ENCODE measurements around the gene GATA5.
"Not testable (repeated sequence)": the region's sequence is repeated elsewhere in the genome, so short reads cannot be mapped to it uniquely, and the experiment has no call there.

GATA5 gene

DNA sequence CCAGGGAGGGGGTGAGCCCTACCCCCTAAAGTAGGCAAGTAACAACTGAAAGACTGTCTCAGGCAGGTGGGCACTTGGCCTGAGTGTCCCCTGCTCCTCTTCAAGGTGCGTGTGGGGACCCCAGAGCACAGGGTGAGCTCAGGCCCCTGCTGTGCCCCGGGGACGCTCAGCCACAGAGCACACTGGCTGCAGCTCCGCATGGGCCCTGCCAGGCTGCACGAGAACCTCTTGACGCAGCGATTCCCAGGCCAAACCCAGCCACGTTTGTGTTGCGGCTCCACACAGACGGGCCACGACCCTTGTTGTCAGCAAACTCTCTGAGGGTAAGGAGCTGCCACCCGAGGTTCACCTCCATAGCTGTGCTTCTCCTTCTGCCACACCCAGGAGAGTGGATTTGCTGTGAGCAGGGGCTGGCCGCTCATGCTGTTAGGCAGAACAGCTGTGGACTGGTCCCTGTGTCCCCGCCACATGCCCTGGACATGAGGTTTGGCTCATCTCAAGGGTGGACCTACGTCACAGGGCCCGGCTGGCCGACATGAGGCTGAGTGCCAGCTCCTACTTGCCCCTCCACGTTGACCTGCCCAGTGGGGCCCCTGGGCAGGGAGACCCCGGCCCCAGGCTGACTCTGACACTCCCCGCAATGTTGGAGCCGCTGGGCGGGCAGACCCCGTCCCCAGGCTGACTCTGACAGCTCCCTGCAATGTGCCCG, 29.7 kb upstream of the GATA5 start:
- no peak for DNase-seq (ENCODE audit: low read depth)

DNA sequence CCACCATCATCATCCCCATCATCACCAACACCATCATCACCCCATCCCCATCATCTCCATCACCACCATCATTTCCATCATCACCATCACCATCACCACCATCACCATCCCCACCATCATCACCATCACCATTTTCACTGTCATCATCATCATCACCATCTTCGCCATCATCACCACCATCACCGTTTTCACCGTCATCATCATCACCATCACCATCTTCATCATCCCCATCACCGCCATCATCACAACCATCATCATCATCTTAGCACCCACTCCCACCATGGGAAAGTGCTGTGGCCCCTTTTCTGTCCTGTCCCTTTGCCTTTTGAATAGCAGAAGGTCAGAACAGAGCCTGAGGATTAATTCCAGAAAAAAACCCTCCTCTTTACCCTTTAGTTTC, 28.5 kb upstream of the GATA5 start:
- DNase-seq (ENCODE audit: low read depth): no peak

DNA sequence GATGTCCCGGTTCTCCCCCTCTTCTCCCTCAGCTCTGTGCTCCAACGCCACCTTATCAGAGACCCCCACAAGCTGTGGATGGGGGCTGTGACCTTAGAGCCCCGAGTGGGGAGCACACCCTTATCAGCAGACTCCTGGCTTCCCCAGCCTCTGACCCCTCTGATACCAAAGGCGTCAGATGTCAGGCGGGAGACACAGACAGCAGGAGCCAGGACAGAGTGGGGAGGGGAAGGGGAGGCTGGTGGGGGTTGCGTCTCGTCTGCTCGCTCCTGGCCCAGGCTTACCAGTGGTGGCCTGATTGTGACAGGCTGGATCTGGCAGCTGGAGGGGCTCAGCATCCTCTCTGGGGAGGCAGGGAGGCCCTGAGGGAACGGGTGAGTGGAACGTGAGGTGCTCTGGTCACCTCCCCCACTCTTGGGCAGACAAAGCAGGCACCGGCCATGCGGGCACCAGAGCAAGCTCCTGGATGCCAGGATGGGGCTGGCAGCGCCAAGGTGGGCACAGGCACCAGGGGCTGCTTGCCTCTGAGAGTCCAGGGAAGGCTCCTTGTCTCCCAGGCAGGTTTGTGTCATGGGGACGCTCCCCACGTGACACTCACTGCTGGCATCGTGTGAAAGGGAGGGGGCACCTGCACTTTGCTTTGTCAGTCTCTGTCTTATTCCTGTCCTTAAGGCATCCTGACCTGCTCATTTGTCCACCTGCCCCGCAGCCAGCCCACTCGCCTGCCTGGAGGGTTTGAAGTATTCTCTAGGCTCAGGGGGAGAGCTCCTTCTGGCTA, 27.8 kb upstream of the GATA5 start:
- DNase-seq (ENCODE audit: low read depth): no peak

DNA sequence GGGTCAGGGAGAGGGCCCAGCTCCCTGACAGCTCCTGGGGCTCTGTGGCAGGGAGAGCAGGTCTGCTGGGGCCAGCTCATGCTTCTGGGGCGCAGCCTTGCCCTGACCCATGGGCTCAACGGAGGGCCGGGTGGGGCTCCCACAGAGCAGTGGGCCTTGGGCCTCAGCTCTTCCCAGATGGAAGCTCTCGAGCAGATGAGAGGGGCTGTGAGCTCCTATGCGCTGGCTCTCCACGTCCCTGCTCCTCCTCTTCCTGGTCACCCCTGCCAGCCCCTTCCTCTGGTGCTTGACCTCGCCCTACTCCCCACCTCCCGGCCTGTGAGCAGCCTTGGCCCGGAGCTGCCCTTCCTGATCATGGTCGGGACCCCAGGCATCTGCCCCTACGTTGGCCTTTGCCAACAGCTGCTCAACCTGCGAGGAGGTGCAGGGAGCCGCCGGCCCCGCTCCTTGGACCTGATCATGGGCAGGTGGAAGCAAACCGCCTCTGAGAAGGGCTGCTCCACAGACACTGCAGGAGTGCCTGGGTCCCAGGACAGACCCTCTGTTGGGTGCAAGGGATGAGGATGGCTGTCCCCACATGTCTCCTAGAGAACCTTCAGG, 26.8 kb upstream of the GATA5 start:
- DNase-seq (ENCODE audit: low read depth): no peak

DNA sequence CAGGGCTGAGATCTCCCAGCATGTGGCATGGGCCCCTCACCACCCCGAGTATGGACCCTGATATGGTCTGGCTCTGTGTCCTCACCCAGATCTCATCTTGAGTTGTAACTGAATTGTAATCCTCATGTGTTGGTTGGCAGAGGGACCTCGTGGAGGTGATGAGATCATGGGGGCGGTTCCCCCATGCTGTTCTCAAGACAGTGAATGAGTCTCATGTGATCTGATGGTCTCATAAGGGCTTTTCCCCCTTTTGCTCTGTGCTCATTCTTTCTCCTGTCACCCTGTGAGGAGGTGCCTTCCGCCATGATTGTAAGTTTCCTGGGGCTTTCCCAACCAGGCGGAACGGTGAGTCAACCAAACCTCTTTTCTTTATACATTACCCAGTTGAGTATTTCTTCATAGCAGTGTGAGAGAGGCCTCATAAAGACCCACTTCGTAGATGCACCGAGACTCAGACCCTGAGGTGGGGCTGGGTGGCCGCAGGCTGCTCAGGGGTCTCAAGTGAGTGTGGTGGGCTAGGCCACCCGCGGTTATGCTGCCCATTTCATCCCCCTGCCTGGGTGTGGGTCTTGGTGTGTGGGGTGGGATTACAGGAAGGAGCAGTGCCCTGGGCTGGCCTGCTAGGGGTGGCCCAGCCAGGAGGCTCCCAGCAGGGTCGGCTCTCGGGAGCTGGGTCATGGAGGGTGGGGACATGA, 26.2 kb upstream of the GATA5 start:
- DNase-seq (ENCODE audit: low read depth): peak; percentile 93

DNA sequence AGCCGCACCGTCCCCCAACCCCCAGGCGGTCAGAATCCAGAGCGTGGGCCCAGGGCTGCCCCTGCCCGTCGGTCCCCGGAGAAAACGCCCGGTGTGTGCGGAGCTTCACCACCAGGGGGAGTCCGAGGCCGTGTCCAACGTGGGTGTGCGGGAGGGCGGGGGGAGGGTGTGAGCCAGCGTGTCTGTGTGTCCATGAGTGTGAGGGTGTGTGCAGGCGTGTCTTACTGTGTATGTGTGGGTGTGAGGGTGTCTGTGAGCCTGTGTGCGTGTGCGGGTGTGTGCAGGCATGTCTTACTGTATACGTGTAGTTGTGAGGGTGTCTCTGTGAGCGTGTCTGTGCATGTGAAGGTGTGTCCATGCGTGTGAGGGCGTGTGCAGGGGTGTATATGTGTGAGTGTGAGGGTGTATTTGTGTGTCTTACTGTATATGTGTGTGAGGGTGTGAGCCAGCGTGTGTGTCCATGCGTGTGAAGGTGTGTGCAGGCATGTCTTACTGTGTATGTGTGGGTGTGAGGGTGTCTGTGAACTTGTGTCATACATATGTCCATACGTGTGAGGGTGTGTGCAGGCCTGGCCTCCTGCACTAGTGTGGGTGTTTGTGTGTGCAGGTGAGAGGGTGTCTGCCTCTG, 24.6 kb upstream of the GATA5 start:
- DNase-seq (ENCODE audit: low read depth): peak; percentile 73

DNA sequence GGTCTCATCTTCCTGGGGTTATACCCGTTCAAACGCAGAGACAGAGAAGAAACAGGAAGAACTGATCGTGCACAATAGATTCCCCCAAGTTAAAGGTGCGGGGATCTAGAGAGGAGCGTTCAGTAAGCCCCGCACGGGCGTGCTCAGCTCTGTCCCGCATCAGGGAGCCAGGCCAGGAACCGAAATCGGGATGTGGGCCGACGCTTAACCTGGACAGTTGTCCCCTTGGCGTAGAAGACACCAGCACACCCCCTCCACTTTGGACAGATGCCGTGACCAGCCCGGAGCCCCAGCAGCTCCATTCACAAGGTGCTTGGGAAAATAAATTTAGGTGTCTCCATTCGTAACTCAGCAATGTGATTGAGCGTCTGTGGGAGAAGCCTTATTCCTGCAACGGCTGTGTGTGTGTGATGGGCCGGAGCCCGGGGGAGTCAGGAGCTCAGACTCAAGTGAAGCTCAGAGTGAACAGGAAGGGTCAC, 24.0 kb upstream of the GATA5 start:
- DNase-seq (ENCODE audit: low read depth): no peak

DNA sequence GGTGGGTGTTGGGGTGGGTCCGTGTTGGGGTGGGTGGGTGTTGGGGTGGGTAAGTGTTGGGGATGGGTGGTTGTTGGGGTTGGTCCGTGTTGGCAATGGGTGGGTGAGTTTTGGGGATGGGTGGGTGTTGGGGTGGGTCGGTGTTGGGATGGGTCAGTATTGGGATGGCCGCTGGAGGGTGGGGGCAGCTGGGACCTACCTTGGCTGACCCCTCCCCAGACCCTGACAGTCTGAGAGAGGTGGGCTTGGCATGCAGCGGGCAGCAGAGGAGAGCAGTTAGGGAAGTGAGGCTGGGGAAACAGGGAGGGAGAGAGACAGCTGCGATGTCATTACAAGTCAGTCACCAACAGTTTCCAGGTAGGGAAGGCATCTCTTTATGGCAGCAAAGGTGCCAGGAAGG, 23.1 kb upstream of the GATA5 start:
- no peak for DNase-seq (ENCODE audit: low read depth)

DNA sequence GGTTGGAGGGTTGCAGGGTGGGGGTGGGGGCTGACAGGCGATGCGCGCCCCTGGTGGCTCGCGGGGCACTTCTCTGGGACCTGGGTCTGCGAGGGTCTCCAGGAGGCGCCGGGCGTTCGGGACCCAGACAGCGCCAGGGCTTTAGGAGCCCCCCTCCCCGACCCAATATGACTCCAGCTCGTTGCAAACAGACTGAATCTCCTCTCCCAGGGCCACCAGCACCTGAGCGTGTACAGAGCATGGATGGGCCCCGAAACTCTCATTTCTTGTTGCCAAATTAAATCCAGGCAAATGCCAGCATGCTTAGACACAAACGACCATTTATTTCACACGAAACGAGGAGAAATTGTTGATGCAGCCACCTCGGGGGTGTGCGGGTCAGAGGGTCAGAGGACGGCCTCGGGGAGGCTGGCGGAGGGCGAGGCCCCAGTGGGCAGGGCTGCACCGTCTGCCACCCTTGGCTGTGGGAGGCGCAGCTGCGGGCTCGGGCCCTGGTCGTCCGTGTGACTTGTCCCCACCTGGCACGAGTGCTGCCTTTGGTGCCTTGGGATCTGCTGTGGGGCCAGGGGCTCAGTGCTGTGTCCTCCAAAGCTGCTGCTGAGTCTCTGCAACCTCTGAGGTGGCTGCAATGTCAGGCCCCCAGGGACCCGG, 20.9 kb upstream of the GATA5 start:
- DNase-seq (ENCODE audit: low read depth): peak; percentile 43

DNA sequence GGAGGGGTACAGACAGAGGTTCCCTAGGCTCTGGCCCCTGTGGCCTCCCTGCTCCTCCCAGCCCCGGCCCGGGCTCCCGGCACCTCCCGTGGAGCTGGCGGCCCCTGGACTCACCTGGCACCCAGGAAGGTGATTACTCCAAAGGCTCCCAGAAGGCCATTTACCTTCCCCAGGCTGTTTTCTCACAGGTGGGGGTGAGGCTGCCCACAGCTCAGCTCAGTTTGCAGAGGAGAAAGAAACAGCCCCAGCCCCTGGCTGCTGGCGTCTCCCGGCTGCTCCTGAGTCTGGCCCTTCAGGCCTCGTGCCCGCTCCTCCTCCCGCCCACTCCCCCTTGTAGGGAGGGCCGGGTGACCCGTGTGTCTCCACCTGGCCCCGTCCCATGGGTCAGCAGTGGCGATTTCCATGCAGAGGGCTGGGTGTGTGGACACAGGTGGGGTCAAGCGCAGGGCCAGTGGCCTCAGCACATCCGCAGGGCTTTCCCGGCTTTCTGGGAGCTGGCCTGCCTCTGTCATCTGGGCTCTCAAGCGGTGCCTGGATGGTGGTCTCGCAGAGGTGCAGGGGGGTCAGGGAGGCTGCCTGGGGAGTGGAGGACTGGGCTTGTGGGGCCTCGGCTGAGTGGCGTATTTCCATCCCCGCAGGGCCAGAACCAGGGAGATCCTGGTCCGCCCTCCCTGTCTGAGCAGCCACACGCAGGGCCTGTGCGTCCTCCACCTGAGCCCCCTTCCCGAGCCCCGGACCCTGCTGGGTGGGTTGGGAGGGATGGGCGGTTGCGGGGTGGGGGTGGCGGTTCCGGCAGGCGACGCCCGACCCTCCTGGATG, 20.2 kb upstream of the GATA5 start:
- no peak for DNase-seq (ENCODE audit: low read depth)

DNA sequence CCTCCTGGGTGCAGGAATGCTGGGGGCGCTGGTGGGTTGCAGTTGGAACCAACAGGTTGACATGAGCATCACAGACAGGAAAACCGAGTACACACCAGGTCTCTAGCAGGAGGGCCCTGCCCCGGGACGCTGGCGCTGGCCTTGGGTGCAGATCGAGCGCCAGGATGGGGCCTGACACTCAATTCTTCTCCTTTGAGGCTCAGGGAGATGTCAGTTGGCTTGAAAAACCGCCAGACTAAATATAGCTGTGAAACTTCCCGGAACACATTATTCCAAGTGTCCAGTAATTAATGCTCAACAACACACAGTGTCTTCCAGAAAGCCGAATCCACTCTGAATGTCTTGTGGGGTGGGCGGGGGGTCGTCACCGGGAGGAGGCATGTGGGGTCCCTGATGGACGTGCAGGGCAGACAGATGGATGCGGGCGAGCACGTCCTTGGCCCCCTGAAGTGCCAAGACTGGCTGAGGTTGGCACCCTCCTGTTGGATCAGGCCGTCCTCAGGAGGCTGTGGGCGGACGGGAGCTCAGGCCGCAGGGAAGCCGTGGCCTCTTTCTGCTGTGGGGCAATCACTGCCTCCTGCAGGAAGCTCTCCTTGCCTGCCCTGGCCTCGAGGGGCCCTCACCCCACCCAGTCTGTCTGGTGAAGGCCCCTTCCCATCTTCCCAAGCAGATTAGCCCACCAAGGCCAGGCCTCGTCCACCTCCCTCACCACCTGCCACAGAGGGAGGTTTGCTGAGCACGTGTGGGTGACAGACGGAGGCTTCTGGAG, 19.4 kb upstream of the GATA5 start:
- no peak for DNase-seq (ENCODE audit: low read depth)

DNA sequence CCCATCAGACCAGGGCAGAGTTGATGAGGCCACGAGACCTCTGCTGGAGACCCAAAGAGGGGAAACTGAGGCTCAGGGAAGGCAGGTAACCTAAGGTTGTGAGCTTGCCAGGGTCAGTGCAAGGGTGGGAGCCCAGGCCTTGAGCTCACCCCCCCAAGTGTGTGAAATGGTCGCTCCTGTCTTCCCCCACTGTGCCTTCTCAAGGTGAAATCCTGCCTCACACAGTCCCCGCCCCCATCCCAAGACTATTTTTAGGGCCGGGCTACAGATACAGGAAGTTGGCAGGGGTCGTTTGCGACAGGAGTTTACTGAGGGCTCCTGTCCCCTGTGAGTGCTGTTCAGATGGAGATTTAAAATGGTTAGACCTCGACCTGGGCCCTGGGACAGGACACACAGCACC, 18.7 kb upstream of the GATA5 start:
- DNase-seq (ENCODE audit: low read depth): no peak

DNA sequence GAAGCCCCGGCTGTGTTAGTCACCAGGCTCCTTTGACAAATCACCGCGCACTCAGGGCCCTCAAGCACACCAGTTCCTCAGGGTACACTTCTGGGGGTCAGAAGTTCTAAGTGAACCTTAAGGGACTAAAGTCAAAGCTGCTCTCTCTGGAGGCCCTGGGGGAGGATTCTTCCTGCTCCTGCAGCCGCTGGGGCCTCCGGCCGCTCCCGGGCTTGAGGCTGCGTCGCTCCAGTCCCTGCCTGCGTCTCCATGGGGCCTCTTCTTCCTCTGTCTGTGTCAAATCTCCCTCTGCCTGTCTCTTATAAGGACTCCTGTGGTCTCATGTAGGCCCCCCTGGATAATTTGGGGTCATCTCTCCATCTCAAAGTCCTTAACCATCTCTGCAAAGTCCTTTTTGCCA, 18.1 kb upstream of the GATA5 start:
- no peak for DNase-seq (ENCODE audit: low read depth)

DNA sequence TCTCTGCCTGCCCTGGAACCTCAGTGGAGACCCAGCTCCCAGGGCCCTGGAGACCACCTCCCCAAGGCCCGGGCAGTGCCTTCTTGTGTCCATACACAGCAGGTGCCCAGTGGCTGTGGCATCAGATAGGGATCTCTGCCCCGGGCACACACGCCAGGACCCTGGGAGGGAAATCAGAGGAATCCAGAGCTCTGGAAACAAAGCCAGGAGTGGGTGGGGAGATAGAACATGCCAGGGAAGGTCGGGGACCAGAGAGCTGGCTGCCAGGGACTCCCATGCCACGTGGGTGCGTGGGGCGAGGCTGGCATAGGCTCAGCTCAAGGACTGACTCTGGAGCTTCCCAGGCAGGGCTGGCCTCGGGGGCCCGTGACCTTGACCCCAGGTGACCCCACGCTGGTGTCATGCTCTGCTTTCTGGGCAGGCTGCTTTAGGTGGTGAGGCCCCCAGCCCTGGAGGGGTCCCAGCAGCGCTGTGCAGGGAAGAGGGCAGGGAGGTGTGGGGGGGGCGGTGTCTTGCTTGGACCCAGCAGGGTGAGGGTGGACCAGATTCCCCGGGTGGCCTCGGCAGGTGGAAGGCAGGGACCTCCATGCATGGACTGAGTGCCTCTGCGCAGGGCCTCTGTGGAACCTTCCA, 17.6 kb upstream of the GATA5 start:
- no peak for DNase-seq (ENCODE audit: low read depth)

DNA sequence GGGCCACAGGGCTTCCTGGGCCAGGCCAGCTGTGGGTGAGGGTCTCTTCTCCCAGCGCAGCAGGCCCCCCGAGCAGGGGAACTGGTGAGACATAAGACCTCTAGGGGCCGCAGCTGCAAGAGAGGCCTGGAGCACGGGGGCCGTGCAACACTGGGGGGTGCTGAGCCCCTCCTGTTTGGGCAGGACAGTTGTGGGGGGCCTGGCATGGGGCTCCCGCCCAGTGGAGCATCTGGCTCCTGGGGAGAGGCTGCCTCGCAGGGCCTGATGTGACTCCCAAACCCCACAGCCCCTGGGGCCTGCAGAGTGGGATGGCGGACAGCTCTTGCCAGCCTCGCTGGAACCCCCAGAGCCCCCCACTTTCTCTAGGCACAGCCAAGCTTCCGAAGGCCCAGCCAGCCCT, 16.9 kb upstream of the GATA5 start:
- no peak for DNase-seq (ENCODE audit: low read depth)

DNA sequence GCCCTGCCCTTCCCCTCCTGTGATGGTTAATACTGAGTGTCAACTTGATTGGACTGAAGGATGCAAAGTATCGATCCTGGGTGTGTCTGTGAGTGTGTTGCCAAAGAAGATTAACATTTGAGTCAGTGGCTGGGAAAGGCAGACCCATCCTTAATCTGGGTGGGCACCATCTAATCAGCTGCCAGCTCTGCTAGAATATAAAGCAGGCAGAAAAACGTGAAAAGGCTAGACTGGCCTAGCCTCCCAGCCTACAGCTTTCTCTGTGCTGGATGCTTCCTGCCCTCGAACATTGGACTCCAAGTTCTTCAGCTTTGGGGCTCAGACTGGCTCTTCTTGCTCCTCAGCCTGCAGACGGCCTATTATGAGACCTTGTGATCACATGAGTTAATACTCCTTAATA, 15.0 kb upstream of the GATA5 start:
- not testable (repeated sequence) for DNase-seq (ENCODE audit: low read depth)

DNA sequence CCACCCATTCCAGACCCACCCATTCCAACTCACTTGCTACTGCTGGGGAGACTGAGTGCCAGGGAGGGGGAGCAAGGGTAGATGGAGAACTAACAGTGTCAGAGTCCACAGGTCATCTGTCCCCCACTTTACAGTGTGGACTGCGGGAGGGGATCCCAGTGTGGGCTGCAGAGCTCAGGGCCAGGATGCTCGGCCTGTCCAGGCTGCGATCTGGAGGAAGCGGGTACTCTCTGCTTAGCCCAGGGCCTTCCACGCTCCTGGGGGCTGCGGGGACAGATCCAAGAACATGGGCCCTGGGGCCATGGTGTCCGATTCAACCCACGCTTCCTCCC, 14.1 kb upstream of the GATA5 start:
- DNase-seq (ENCODE audit: low read depth): no peak

DNA sequence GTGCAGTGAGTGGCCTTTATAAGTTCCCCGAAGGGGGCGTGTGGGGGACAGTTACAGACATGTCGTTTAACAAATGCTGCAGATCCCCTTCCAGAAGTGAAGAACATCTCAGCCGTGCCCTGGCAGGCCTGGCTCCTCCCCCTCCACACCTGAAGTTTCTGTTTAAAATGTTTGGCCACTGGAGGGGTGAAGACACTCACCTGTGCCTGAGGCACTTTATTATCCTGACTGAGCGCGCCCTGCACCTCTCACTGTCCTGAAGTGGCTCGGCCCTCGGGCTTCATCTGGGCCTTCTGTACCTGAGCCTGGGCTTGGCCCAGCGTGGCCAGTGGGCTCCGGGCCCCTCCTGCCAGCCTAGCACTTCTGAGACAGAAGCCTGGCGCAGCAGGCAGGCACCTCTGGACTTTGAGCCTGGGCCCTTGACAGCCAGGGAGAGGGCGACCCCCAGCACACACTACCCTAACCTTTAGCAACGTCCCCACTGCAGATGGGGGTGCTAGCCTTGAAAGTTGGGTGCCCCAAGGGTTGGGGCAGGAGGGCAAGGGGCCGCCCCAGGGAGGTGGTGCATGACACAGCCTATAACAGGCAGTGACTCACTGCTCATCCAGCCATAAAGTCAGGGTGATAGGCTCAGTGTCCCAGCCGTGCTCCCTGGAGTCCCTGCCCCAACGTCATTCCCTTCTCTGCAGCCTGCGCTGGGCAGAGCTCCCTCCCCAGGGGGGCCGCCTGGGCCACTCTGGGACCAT, 13.6 kb upstream of the GATA5 start:
- DNase-seq (ENCODE audit: low read depth): peak; percentile 75

DNA sequence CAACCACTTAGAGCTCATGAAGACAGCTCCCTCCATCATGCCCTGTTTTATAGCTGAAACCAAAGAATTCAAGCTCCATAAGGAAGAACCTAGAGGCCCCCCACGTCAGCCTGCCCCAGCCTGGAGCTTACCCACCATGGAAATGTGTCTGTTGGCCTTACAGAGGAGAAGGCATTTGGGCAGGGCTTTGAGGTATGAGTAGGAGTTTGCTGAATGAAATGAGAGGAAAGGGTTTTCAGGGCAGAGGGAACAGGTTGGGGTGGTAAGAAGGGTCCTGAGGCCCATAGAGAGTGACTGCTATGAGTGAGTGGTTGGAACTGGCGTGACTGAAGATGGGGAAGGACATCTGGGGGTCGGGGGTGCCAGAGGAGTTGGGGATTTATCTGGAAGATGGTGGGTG, 12.7 kb upstream of the GATA5 start:
- DNase-seq (ENCODE audit: low read depth): no peak
